ENCODE measurements around the gene DNAH17. TPM values are rescaled to one million over a fixed set of nuclear protein-coding genes. Genes with fewer than 3 reads are reported as not detected.

Gene DNAH17
- total RNA-seq, 1 experiment from 2014 or later: 0.23 TPM

- H3K4me3 Mint-ChIP-seq (ENCODE audit: unreplicated experiment): no peak overlapping the region
- CTCF ChIA-PET: no interaction called here
These were observed 144.0 kb downstream of the DNAH17 start for GRCh38 chr17:78433013-78433727.

DNA sequence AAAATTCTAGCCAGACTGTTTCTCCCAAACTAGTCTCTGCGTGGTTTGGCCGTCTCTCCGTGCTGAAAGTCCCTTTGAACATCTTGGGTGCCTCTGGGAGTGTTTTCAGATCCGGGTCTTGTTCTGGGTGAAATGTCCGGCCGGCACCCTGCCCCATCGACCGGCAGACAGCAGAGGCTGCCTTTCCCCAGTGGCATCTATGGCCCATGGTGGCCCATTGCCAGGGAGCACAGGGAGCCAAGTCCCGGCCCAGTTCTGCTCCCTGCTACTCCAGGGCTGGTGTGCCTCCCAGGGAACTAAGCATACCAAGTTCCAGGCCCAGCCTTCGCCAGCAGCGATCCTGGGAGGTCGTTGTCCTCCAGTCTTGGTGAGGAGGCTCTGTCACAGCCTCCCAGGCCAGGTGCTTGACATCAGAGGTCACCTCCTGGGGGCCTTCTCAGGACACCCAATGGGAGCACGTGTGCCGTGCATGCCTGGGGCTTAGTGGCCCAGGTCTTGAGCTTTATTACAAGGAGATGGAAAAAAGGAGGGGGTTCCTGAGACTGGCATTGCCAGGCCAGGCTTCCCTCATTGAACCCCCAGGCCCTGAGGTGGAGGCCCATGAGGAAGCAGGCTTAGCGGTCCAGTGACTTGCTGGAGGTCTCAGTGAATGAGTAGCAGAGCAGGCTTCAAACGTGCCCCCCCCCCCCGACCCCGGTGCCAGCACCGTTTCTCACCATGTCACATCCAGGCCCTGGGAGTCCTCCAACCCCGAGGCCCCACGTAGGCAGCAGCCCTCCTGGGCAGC lies 144.8 kb downstream of the DNAH17 start:
- no peaks in the 10 kb centered on the region for H3K9me3 Mint-ChIP-seq (ENCODE audit: unreplicated experiment)
- CTCF ChIA-PET: no interaction called here
- no peak overlapping the region for H3K27ac Mint-ChIP-seq (ENCODE audit: unreplicated experiment)
- Histone ChIP-seq H3K36me3 (ENCODE audit: control insufficient read depth, insufficient read depth, low read length) (peaks cover 1% of the 10 kb centered on the region; the same call in 1 of the 2 replicates), H3K4me3 (ENCODE audit: low read depth, low read length) (no peak overlapping the region), H3K9me3 (no peaks in the 10 kb centered on the region), H3K27me3 (replicated peaks; ENCODE audit: control insufficient read depth, insufficient read depth, low read length) (no peaks in the 10 kb centered on the region), H3K4me1 (no peaks in the 10 kb centered on the region)
- TF ChIP-seq CTCF (IDR thresholded peaks at IDR 0.05; ENCODE audit: insufficient read depth in 1 of 2, low read depth in 1 of 2, low read length in 1 of 2, severe bottlenecking in 1 of 2, unreplicated experiment in 1 of 2): no peak
- BruUV-seq (replicated peaks): no TSS peak
- H3K27me3 Mint-ChIP-seq (ENCODE audit: insufficient read depth, unreplicated experiment): no peaks in the 10 kb centered on the region
- POLR2A ChIA-PET: no interaction called here
- H3K36me3 Mint-ChIP-seq (ENCODE audit: insufficient read depth, unreplicated experiment): peaks cover 50% of the 10 kb centered on the region
- H3K4me1 Mint-ChIP-seq (ENCODE audit: low read depth, unreplicated experiment): peaks cover 6% of the 10 kb centered on the region
- intact Hi-C loops (cut with micrococcal nuclease; ENCODE audit: unreplicated experiment): no loop called here
- DNase-seq: no peak
- no peak overlapping the region for H3K4me3 Mint-ChIP-seq (ENCODE audit: unreplicated experiment)

More at GRCh38 chr17:78433013-78433727, 144.0 kb downstream of the DNAH17 start:
- intact Hi-C loops (cut with micrococcal nuclease; ENCODE audit: unreplicated experiment): no loop called here
- H3K4me1 Mint-ChIP-seq (ENCODE audit: low read depth, unreplicated experiment): peaks cover 6% of the 10 kb centered on the region
- Histone ChIP-seq H3K9me3 (no peaks in the 10 kb centered on the region), H3K4me3 (ENCODE audit: low read depth, low read length) (no peak overlapping the region), H3K36me3 (ENCODE audit: control insufficient read depth, insufficient read depth, low read length) (peaks cover 1% of the 10 kb centered on the region; the same call in 1 of the 2 replicates), H3K4me1 (no peaks in the 10 kb centered on the region), H3K27me3 (replicated peaks; ENCODE audit: control insufficient read depth, insufficient read depth, low read length) (no peaks in the 10 kb centered on the region)
- H3K36me3 Mint-ChIP-seq (ENCODE audit: insufficient read depth, unreplicated experiment): peaks cover 52% of the 10 kb centered on the region
- H3K27me3 Mint-ChIP-seq (ENCODE audit: insufficient read depth, unreplicated experiment): no peaks in the 10 kb centered on the region
- POLR2A ChIA-PET: no interaction called here
- BruUV-seq (replicated peaks): no TSS peak
- no peak for DNase-seq
- no peak overlapping the region for H3K27ac Mint-ChIP-seq (ENCODE audit: unreplicated experiment)
- TF ChIP-seq CTCF (IDR thresholded peaks at IDR 0.05; ENCODE audit: insufficient read depth in 1 of 2, low read depth in 1 of 2, low read length in 1 of 2, severe bottlenecking in 1 of 2, unreplicated experiment in 1 of 2): no peak
- H3K9me3 Mint-ChIP-seq (ENCODE audit: unreplicated experiment): peaks cover 5% of the 10 kb centered on the region

- ChIA-PET CTCF (no interaction called here), POLR2A (no interaction called here)
- intact Hi-C loops (cut with micrococcal nuclease; ENCODE audit: unreplicated experiment): no loop called here
- no peak for DNase-seq
- Mint-ChIP-seq H3K4me1 (ENCODE audit: low read depth, unreplicated experiment) (peaks cover 6% of the 10 kb centered on the region), H3K4me3 (ENCODE audit: unreplicated experiment) (no peak overlapping the region), H3K36me3 (ENCODE audit: insufficient read depth, unreplicated experiment) (peaks cover 53% of the 10 kb centered on the region), H3K27me3 (ENCODE audit: insufficient read depth, unreplicated experiment) (no peaks in the 10 kb centered on the region), H3K27ac (ENCODE audit: unreplicated experiment) (no peak overlapping the region), H3K9me3 (ENCODE audit: unreplicated experiment) (no peaks in the 10 kb centered on the region)
- no peaks in the 10 kb centered on the region for H3K27me3 ChIP-seq (replicated peaks; ENCODE audit: control insufficient read depth, insufficient read depth, low read length)
- H3K9me3 ChIP-seq: no peaks in the 10 kb centered on the region
- H3K4me1 ChIP-seq: no peaks in the 10 kb centered on the region
- H3K36me3 ChIP-seq (ENCODE audit: control insufficient read depth, insufficient read depth, low read length): peaks cover 1% of the 10 kb centered on the region; the same call in 1 of the 2 replicates
- BruUV-seq (replicated peaks): no TSS peak
- no peak for TF ChIP-seq CTCF (IDR thresholded peaks at IDR 0.05; ENCODE audit: insufficient read depth in 1 of 2, low read depth in 1 of 2, low read length in 1 of 2, severe bottlenecking in 1 of 2, unreplicated experiment in 1 of 2)
- no peak overlapping the region for H3K4me3 ChIP-seq (ENCODE audit: low read depth, low read length)
These were observed 145.6 kb downstream of the DNAH17 start for GRCh38 chr17:78431692-78431958.
